GM06990 (cell line): Measurements from ENCODE around the gene DMD.

ENCODE experiments used
- DNase-seq: peaks from one replicate; pipeline ENCODE4 v3.0.0-alpha.2; 2011; ENCODE audit not compliant: insufficient read length; ENCODE audit errors: extremely low read depth
- H3K27me3 ChIP-seq: replicated peaks from 2 replicates; pipeline ENCODE4 v1.6.0; 2011; ENCODE audit warnings: low read length; ENCODE audit not compliant: control insufficient read depth, insufficient read depth
- H3K36me3 ChIP-seq: 2 replicates; pipeline ENCODE4 v1.5.1; 2011; ENCODE audit warnings: low read length; ENCODE audit not compliant: control insufficient read depth, insufficient read depth
- H3K4me3 ChIP-seq: replicated peaks from 2 replicates; pipeline ENCODE4 v1.5.1; 2011; ENCODE audit warnings: low read depth, mild to moderate bottlenecking, control low read depth, low read length
- CTCF ChIP-seq: IDR thresholded peaks from 2 replicates; pipeline ENCODE4 v1.5.1; 2011; ENCODE audit warnings: low read length, control low read depth, mild to moderate bottlenecking, inconsistent platforms; ENCODE audit not compliant: insufficient read depth, poor library complexity, severe bottlenecking

The DMD gene

GRCh38 chrX:31237189-31237588 lies 1974.2 kb downstream of the DMD start:
- H3K4me3 ChIP-seq: no peak overlapping the region

GRCh38 chrX:31236231-31236630 lies 1975.1 kb downstream of the DMD start:
- Histone ChIP-seq H3K4me3 (no peak overlapping the region), H3K36me3 (no peaks in the 10 kb centered on the region; the same call in 1 of the 2 replicates), H3K27me3 (no peaks in the 10 kb centered on the region)
- peak; percentile 48 for DNase-seq
- no peak for TF ChIP-seq CTCF

More at GRCh38 chrX:31237189-31237588, 1974.2 kb downstream of the DMD start:
- Histone ChIP-seq H3K36me3 (no peaks in the 10 kb centered on the region; the same call in 1 of the 2 replicates), H3K27me3 (no peaks in the 10 kb centered on the region)
- DNase-seq: no peak
- no peak for TF ChIP-seq CTCF

GRCh38 chrX:31233941-31234496 lies 1977.3 kb downstream of the DMD start:
- no peak overlapping the region; the same call in 1 of the 2 replicates for H3K4me3 ChIP-seq
- DNase-seq: no peak

GRCh38 chrX:31232506-31232905 lies 1978.8 kb downstream of the DMD start:
- DNase-seq: no peak
- no peak for TF ChIP-seq CTCF
- H3K4me3 ChIP-seq: no peak overlapping the region; the same call in 1 of the 2 replicates

More at GRCh38 chrX:31233941-31234496, 1977.3 kb downstream of the DMD start:
- TF ChIP-seq CTCF: no peak
- H3K27me3 ChIP-seq: no peaks in the 10 kb centered on the region
- H3K36me3 ChIP-seq: no peaks in the 10 kb centered on the region; the same call in 1 of the 2 replicates

GRCh38 chrX:31228909-31229308 lies 1982.4 kb downstream of the DMD start:
- no peaks in the 10 kb centered on the region for H3K27me3 ChIP-seq
- no peak overlapping the region for H3K4me3 ChIP-seq
- TF ChIP-seq CTCF: no peak
- H3K36me3 ChIP-seq: no peaks in the 10 kb centered on the region
- peak; percentile 79 for DNase-seq

More at GRCh38 chrX:31232506-31232905, 1978.8 kb downstream of the DMD start:
- Histone ChIP-seq H3K36me3 (no peaks in the 10 kb centered on the region; the same call in 1 of the 2 replicates), H3K27me3 (no peaks in the 10 kb centered on the region)

- peak; percentile 27 for DNase-seq
- TF ChIP-seq CTCF: no peak
- Histone ChIP-seq H3K4me3 (no peak overlapping the region), H3K36me3 (no peaks in the 10 kb centered on the region), H3K27me3 (no peaks in the 10 kb centered on the region)
Measured at GRCh38 chrX:31228415-31228832, 1982.9 kb downstream of the DMD start.
